ENCODE measurements around the gene ANKRD13B. TPM values are rescaled to one million over a fixed set of nuclear protein-coding genes. Genes with fewer than 3 reads are reported as not detected.

The ANKRD13B gene
- total and polyA plus RNA-seq, 2 donors (not counting 1 experiment from before 2014, with no cell fraction given), result 1.6 to 2.8 TPM

DNA sequence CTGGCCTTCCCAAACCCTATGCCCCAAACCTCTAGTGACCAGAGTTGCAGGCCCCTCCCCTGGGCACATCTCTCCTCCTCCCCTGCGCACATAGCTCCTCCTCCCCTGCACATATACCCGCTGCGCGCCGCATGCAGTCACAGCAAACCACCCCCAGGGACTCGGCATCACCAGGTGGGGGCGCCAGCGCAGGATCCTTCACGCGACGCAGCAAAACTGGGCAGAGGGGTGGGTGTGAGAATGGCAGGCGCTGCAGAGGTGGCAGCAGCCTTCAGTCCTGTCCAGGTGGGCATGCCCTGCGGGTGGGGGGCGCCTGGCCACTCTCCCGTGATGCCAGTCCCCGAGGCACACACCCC lies 24.2 kb downstream of the ANKRD13B start:
- peaks cover 41% of the 10 kb centered on the region for H4K20me1 ChIP-seq (ENCODE audit: control insufficient read depth, insufficient read depth, low read length, poor library complexity, severe bottlenecking)
- intact Hi-C loops (cut with micrococcal nuclease), result loop anchor here (5.0 to 10.0 kb wide), 2 partner anchors 145 to 322 kb away; partner anchors contain the start of gene NUFIP2
- no peak overlapping the region for H3K27ac ChIP-seq (ENCODE audit: low read length in 2 of 2)

More for the DNA sequence above, 24.2 kb downstream of the ANKRD13B start:
- no peaks in the 10 kb centered on the region for H3K9me3 ChIP-seq (ENCODE audit: control extremely low read depth in 1 of 3, control insufficient read depth in 2 of 3, insufficient read depth in 1 of 3, low read length in 2 of 3)
- H3K79me2 ChIP-seq (ENCODE audit: control insufficient read depth, insufficient read depth, low read length), result peaks cover 6% of the 10 kb centered on the region
- Mint-ChIP-seq H3K4me3 (peak overlapping the region; percentile 90), H3K4me1 (peaks cover 47% of the 10 kb centered on the region), H3K27me3 (peaks cover 5% of the 10 kb centered on the region), H3K9me3 (ENCODE audit: insufficient read depth) (no peaks in the 10 kb centered on the region), H3K27ac (peak overlapping the region; percentile 64)
- peak overlapping the region in 4 of 5 experiments; percentile 37 to 73 (median 53) for H3K4me3 ChIP-seq (ENCODE audit: control extremely low read depth in 1 of 5, extremely low read depth in 1 of 5, insufficient read depth in 1 of 5, low read depth in 2 of 5, low read length in 4 of 5)
- peak overlapping the region; percentile 88 for H2AFZ ChIP-seq (ENCODE audit: insufficient read depth, low read depth, low read length, poor library complexity, severe bottlenecking)
- no peak for TF ChIP-seq EZH2 (IDR thresholded peaks at IDR 0.05; ENCODE audit: borderline replicate concordance, insufficient read depth, low read depth, low read length, poor library complexity, severe bottlenecking)
- TF ChIP-seq, protein P1, sequence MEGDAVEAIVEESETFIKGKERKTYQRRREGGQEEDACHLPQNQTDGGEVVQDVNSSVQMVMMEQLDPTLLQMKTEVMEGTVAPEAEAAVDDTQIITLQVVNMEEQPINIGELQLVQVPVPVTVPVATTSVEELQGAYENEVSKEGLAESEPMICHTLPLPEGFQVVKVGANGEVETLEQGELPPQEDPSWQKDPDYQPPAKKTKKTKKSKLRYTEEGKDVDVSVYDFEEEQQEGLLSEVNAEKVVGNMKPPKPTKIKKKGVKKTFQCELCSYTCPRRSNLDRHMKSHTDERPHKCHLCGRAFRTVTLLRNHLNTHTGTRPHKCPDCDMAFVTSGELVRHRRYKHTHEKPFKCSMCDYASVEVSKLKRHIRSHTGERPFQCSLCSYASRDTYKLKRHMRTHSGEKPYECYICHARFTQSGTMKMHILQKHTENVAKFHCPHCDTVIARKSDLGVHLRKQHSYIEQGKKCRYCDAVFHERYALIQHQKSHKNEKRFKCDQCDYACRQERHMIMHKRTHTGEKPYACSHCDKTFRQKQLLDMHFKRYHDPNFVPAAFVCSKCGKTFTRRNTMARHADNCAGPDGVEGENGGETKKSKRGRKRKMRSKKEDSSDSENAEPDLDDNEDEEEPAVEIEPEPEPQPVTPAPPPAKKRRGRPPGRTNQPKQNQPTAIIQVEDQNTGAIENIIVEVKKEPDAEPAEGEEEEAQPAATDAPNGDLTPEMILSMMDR (IDR thresholded peaks at IDR 0.05), result peak; percentile 76
- CTCF ChIA-PET, result interaction anchor here (0.7 to 15.4 kb wide), 37 partner anchors 8 to 476 kb away, joined by 3 to 336 read pairs (median 6); partner anchors contain the start of genes ABHD15, ANKRD13B, GIT1 and NUFIP2
- DNase-seq, result peak; percentile 90
- H3K4me1 ChIP-seq (ENCODE audit: control insufficient read depth in 2 of 2, insufficient read depth in 2 of 2, low read length in 2 of 2), result peaks cover 56 to 61% of the 10 kb centered on the region in 2 donors
- H3K36me3 ChIP-seq (replicated peaks in 1 of 2; ENCODE audit: control extremely low read depth in 1 of 2, control insufficient read depth in 1 of 2, extremely low read depth in 1 of 2, insufficient read depth in 2 of 2, low read length in 1 of 2), result no peaks in the 10 kb centered on the region
- 2% methylated on average over 16 of the region's 16 CpGs for WGBS (ENCODE audit: insufficient coverage)
- peak overlapping the region; percentile 100 for H3K4me2 ChIP-seq (replicated peaks; ENCODE audit: low read depth, low read length, poor library complexity, severe bottlenecking)
- peak; percentile 71 for ATAC-seq (ENCODE audit: low read depth)
- H3K27me3 ChIP-seq (replicated peaks in 1 of 4; ENCODE audit: control extremely low read depth in 1 of 4, control insufficient read depth in 3 of 4, insufficient read depth in 4 of 4, low read length in 3 of 4), result peaks cover 0 to 40% (median 12%) of the 10 kb centered on the region in 4 experiments
- peak overlapping the region; percentile 68 for H3K9ac ChIP-seq (ENCODE audit: low read length)
- POLR2A ChIA-PET, result interaction anchor here (0.5 to 1.6 kb wide), 9 partner anchors 25 to 972 kb away, joined by 3 to 12 read pairs (median 3); partner anchors contain the start of genes BLTP2 and SSH2
